Upper lobe of left lung (tissue), 6 donors: ENCODE measurements around the gene RTBDN. TPM values are rescaled to one million over a fixed set of nuclear protein-coding genes. Genes with fewer than 3 reads are reported as not detected.
A peak's percentile ranks its signal among the peaks of the same experiment; 100 is the strongest.

Experiments used
- ATAC-seq, 2 donors: fragments of 200-7000 bp; cut with Tn5 transposase; one replicate each; pipeline ENCODE4 v1.9.1; 2022; ENCODE audit warnings: mild to moderate bottlenecking in 2 of 2, moderate library complexity in 2 of 2; ENCODE audit not compliant: low FRiP score in 2 of 2
- DNase-seq, 2 donors: peaks; one replicate each; pipeline ENCODE4 v3.0.0-alpha.2; 2019 to 2020
- H3K27ac ChIP-seq, 4 donors: fragments of 200-600 bp; sonication (generic); one replicate each; pipeline ENCODE4 v1.5.1; 2016 to 2019
- H3K27me3 ChIP-seq, 4 donors: fragments of 200-600 bp; sonication (generic); one replicate each; pipeline ENCODE4 v1.5.1; 2017 to 2019
- H3K36me3 ChIP-seq, 4 donors: fragments of 200-600 bp; sonication (generic); one replicate each; pipeline ENCODE4 v1.5.1; 2016 to 2019
- H3K4me1 ChIP-seq, 4 donors: fragments of 200-600 bp; sonication (generic); one replicate each; pipeline ENCODE4 v1.5.1; 2018 to 2019
- H3K4me3 ChIP-seq, 4 donors: fragments of 200-600 bp; sonication (generic); one replicate each; pipeline ENCODE4 v1.5.1; 2017 to 2019; ENCODE audit warnings: mild to moderate bottlenecking in 2 of 4, moderate library complexity in 1 of 4
- H3K9me3 ChIP-seq, 4 donors: fragments of 200-600 bp; sonication (generic); one replicate each; pipeline ENCODE4 v1.5.1; 2018 to 2019
- EP300 ChIP-seq, 4 donors: sonication (generic); formaldehyde crosslinking; IDR thresholded peaks; one replicate each; pipeline ENCODE4 v1.5.1; 2017; ENCODE audit warnings: antibody characterized with exemption in 4 of 4, control low read depth in 2 of 4
- POLR2A ChIP-seq, 4 donors: fragments of 450-650 bp; IDR thresholded peaks; one replicate each; pipeline ENCODE4 v1.5.1; 2016 to 2017; ENCODE audit warnings: antibody characterized with exemption in 4 of 4, mild to moderate bottlenecking in 2 of 4
- POLR2AphosphoS5 ChIP-seq, 2 donors: sonication (generic); formaldehyde crosslinking; IDR thresholded peaks; one replicate each; pipeline ENCODE4 v1.5.1; 2017; ENCODE audit warnings: antibody characterized with exemption in 2 of 2
- WGBS, 2 donors: methylation state at CpG; one replicate each; pipeline ENCODE4 v1.1.5; 2017 to 2018; 5-methylcytosine and 5-hydroxymethylcytosine counted together
- total RNA-seq, 6 donors: library from RNA; depleted of rRNA in 4 of 6; stranded (reverse); fragments of >200 nt in 4 of 6; gene quantifications; one replicate each; pipeline versions ENCODE4 v1.1.0 to v1.2.1, GENCODE V29; 2016 to 2021
- TF ChIP-seq, protein P1 (sequence below), 6 experiments: fragments of 450-650 bp in 4 of 6; fragments of 200-600 bp in 2 of 6; sonication (generic) in 2 of 6; IDR thresholded peaks; one replicate each; pipeline ENCODE4 v1.5.1; 2016 to 2019; ENCODE audit warnings: antibody characterized with exemption in 6 of 6
- donor health status: DM: no; HTN: no; CAD: no; lungs with moderate emphysema.
- donor health status: DM: no; HTN: yes; CAD: no; lungs with severe emphysema.

The RTBDN gene
- total RNA-seq, 6 donors from 2014 or later = not detected

DNA sequence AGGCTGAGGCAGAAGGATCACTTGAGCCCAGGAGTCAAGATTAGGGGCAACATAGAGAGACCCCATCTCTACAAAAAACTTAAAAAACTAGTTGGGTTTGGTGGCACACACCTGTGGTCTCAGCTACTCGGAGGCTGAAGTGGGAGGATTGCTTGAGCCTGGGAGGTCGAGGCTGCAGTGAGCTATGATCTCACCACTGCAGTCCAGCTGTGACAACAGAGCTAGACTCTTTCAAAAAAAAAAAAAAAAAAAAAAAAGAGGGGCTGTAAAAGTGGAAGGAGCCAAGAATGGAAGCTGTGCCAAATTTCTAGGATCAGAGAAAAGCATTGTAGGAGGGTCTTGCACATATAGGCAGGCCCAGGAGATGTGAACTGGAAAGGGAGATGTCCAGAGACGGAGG lies 37.3 kb upstream of the RTBDN start:
- ATAC-seq = no peak
- no peak overlapping the region for H3K4me3 ChIP-seq

DNA sequence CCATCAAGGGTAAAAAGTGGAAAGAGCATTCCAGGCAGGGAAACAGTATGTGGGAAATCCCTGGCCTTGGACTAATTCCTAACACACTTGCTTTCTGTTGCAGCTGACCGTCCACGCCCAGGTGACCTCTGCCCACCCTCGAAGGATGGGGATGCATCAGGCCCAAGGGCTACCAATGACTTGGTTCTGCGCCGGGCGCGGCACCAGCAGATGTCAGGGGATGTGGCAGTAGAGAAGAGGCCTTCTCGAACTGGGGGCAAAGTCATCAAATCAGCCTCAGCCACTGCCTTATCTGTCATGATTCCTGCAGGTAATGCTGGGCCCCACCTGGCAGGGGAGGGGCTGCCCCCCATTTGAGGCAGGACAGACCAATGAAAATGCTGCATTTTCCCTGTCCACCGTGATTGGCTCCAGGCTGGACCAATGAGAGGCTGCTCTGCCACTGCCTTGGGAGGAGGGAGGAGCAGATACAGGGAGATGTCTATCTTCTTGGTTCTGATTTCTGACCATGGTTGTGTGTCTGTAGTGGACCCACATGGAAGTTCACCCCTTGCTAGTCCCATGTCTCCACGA lies 34.2 kb upstream of the RTBDN start:
- 93 to 100% methylated on average over 1 to 10 of the region's 10 CpGs for WGBS, 2 donors
- Histone ChIP-seq H3K27me3 (peaks cover 0 to 2% (median 0%) of the 10 kb centered on the region in 4 donors), H3K36me3 (no peaks in the 10 kb centered on the region), H3K4me3 (no peak overlapping the region), H3K27ac (no peak overlapping the region), H3K9me3 (no peaks in the 10 kb centered on the region), H3K4me1 (peaks cover 7 to 16% (median 11%) of the 10 kb centered on the region in 4 donors)
- TF ChIP-seq EP300 (IDR thresholded peaks at IDR 0.05) = no peak
- TF ChIP-seq POLR2A (IDR thresholded peaks at IDR 0.05) = no peak
- TF ChIP-seq, protein P1, sequence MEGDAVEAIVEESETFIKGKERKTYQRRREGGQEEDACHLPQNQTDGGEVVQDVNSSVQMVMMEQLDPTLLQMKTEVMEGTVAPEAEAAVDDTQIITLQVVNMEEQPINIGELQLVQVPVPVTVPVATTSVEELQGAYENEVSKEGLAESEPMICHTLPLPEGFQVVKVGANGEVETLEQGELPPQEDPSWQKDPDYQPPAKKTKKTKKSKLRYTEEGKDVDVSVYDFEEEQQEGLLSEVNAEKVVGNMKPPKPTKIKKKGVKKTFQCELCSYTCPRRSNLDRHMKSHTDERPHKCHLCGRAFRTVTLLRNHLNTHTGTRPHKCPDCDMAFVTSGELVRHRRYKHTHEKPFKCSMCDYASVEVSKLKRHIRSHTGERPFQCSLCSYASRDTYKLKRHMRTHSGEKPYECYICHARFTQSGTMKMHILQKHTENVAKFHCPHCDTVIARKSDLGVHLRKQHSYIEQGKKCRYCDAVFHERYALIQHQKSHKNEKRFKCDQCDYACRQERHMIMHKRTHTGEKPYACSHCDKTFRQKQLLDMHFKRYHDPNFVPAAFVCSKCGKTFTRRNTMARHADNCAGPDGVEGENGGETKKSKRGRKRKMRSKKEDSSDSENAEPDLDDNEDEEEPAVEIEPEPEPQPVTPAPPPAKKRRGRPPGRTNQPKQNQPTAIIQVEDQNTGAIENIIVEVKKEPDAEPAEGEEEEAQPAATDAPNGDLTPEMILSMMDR (IDR thresholded peaks at IDR 0.05) = no peak
- TF ChIP-seq POLR2AphosphoS5 (IDR thresholded peaks at IDR 0.05) = no peak
- DNase-seq = peak in 1 of 2 donors; percentile 66
- ATAC-seq = no peak

More for the DNA sequence above, 37.3 kb upstream of the RTBDN start:
- H3K4me1 ChIP-seq = peaks cover 7 to 21% (median 13%) of the 10 kb centered on the region in 4 donors
- DNase-seq = no peak
- H3K27ac ChIP-seq = no peak overlapping the region
- peaks cover 0 to 2% (median 0%) of the 10 kb centered on the region in 4 donors for H3K27me3 ChIP-seq
- TF ChIP-seq, protein P1 (IDR thresholded peaks at IDR 0.05) = no peak
- TF ChIP-seq POLR2AphosphoS5 (IDR thresholded peaks at IDR 0.05) (no peak), EP300 (IDR thresholded peaks at IDR 0.05) (no peak)
- 88 to 92% methylated on average over 3 of the region's 3 CpGs for WGBS, 2 donors
- peaks cover 0 to 17% (median 6%) of the 10 kb centered on the region in 4 donors for H3K36me3 ChIP-seq
- H3K9me3 ChIP-seq = no peaks in the 10 kb centered on the region

DNA sequence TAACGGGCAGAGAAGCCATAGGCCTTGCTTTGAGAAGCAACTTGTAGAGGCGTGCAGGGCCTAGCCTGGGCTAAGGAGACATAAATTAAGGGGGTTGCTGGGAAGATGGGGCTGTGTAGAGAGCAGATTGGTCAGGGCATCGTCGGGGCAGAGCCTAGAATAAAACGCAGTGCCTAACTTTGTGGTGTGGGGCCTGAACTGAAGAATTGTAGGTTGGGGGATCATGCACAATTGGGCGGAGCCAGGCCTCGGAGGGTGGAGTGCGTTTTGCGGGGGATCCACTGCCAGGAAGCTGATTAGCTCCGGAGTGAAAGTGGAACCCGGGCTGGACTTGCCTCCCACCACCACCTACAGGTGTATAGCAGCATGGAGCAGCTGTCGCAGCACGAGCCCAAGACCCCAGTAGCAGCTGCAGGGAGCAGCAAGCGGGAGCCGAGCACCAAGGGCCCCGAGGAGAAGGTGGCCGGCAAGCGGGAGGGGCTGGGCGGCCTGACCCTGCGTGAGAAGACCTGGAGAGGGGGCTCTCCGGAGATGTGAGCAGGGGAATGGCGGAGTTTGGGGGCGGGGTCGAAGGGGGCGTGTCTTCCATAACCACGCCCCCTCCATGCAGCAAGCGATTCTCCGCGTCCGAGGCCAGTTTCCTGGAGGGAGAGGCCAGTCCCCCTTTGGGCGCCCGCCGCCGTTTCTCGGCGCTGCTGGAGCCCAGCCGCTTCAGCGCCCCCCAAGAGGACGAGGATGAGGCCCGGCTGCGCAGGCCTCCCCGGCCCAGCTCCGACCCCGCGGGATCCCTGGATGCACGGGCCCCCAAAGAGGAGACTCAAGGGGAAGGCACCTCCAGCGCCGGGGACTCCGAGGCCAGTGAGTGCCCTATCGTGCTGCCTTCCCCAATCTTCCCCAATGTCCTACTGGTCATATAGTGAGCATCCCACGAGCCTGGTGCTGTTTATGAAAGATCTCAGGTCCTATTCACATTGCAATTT lies 33.0 kb upstream of the RTBDN start:
- Histone ChIP-seq H3K4me1 (peaks cover 7 to 10% (median 9%) of the 10 kb centered on the region in 4 donors), H3K27ac (no peak overlapping the region), H3K27me3 (peaks cover 0 to 2% (median 0%) of the 10 kb centered on the region in 4 donors), H3K4me3 (peak overlapping the region in 3 of 4 donors; percentile 31 to 49 (median 45)), H3K36me3 (no peaks in the 10 kb centered on the region), H3K9me3 (no peaks in the 10 kb centered on the region)
- no peak for TF ChIP-seq POLR2AphosphoS5 (IDR thresholded peaks at IDR 0.05)
- no peak for TF ChIP-seq POLR2A (IDR thresholded peaks at IDR 0.05)
- no peak for TF ChIP-seq EP300 (IDR thresholded peaks at IDR 0.05)
- TF ChIP-seq, protein P1 (IDR thresholded peaks at IDR 0.05) = no peak
- peak; percentile 71 to 89 for DNase-seq
- 17 to 30% methylated on average over 14 to 20 of the region's 51 CpGs for WGBS, 2 donors
- peak; percentile 61 to 83 for ATAC-seq

DNA sequence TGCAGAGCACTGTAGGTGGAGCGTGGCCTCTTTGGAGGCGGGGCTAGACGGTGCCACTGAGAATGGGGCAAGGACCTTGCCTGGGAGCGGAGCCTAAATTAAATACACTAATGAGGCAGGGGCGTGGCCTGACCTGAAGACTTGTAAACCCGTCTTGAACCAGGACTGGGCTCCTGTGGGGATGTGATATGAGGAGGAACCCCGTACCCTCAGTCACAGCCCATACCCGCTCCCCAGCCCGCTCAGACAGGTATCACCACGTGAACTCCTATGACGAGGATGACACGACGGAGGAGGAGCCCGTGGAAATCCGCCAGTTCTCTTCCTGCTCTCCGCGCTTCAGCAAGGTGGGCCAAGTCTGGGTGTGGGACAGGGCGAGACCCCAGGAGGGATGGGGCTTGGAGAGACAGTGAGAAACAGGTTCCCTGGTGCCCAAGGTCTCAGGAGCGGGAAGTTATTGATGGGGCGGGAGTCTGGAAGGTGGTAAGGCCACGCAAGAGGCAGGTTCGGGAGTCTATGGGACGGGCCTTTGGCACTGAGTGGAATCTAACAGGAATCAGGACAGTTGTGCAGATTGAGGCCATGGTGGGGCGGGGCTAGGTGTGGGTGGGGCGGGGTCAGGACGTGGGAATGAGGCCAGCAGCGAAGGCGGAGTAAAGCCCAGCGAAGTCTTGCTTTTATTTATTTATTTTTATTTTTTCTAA lies 32.2 kb upstream of the RTBDN start:
- no peak overlapping the region for H3K27ac ChIP-seq
- H3K9me3 ChIP-seq = no peaks in the 10 kb centered on the region
- ATAC-seq (no peak), DNase-seq (no peak)
- no peaks in the 10 kb centered on the region for H3K36me3 ChIP-seq
- TF ChIP-seq, protein P1 (IDR thresholded peaks at IDR 0.05) = no peak
- no peak for TF ChIP-seq EP300 (IDR thresholded peaks at IDR 0.05)
- no peak for TF ChIP-seq POLR2A (IDR thresholded peaks at IDR 0.05)
- no peak for TF ChIP-seq POLR2AphosphoS5 (IDR thresholded peaks at IDR 0.05)
- 87 to 90% methylated on average over 29 of the region's 29 CpGs for WGBS, 2 donors
- H3K4me3 ChIP-seq = no peak overlapping the region
- H3K27me3 ChIP-seq = peaks cover 0 to 2% (median 0%) of the 10 kb centered on the region in 4 donors
- peaks cover 7 to 10% (median 9%) of the 10 kb centered on the region in 4 donors for H3K4me1 ChIP-seq
